Measurements from ENCODE around the gene DUOXA1.
A peak's percentile ranks its signal among the peaks of the same experiment; 100 is the strongest.
"Not testable (repeated sequence)": the region's sequence is repeated elsewhere in the genome, so short reads cannot be mapped to it uniquely, and the experiment has no call there.

Gene DUOXA1

GRCh38 chr15:45089712-45090373, 39.8 kb downstream of the DUOXA1 start:
- no peak for DNase-seq (ENCODE audit: low spot score)

- no peak for DNase-seq (ENCODE audit: low spot score)
Measured at GRCh38 chr15:45088801-45089711, 40.6 kb downstream of the DUOXA1 start.

GRCh38 chr15:45087513-45087912, 42.2 kb downstream of the DUOXA1 start:
- DNase-seq (ENCODE audit: low spot score) = peak; percentile 26

- DNase-seq (ENCODE audit: low spot score) = no peak
Measured at GRCh38 chr15:45084163-45084562, 45.5 kb downstream of the DUOXA1 start.

GRCh38 chr15:45083223-45083622, 46.5 kb downstream of the DUOXA1 start:
- DNase-seq (ENCODE audit: low spot score) = no peak

DNA sequence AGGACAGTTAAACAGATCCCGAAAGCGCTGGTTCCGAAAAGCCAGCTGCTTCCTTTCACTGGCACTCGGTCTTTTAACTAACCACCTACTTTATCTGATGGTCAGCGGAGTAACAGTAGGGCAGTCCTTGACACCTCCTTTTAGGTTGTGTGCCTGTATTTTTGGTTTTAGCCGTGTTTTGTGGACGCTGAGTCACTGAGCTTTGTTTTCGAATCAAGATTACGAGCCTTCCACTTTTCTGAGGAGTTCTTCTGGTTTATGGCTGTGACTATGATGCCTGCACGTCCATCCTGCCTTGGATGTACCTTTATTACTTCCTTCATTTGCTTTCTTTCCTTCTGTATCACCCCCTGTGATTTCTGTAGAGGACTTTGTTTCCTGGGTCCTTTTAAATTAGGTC, 47.3 kb downstream of the DUOXA1 start:
- DNase-seq (ENCODE audit: low spot score) = not testable (repeated sequence)

GRCh38 chr15:45080593-45080992, 49.1 kb downstream of the DUOXA1 start:
- DNase-seq (ENCODE audit: low spot score) = not testable (repeated sequence)

DNA sequence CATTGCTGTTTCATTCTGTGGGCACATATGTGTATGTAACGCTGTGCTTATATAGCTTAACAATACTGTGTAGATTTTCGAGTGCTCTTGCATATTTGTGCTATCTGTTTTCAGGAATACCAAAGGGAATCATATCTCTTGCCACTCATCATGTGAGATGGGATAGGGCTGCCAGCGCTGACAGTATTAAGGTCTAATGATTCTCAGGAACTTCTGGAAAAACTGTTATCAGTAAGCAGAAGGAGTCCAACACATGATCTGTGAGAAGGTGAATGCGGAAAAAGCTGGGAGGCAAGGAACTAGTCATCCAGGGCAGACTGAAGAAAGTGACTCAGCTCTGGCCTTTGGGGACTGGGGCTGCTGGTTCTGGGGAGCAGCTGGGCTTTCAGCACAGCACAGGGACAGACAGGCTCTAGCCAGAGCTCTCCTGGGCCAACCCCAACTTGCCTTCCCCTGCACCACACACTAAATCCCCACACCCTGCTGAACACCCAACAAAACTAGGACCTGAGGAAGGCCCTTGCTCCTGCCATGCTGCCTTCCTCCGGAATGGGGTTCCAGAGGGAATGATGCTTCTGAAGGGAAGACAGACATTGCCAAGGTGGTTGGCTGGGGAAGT, 49.9 kb downstream of the DUOXA1 start:
- not testable (repeated sequence) for DNase-seq (ENCODE audit: low spot score)

GRCh38 chr15:45079201-45079600, 50.5 kb downstream of the DUOXA1 start:
- DNase-seq (ENCODE audit: low spot score) = not testable (repeated sequence)

GRCh38 chr15:45077391-45077790, 52.3 kb downstream of the DUOXA1 start:
- not testable (repeated sequence) for DNase-seq (ENCODE audit: low spot score)

- DNase-seq (ENCODE audit: low spot score) = not testable (repeated sequence)
Measured at GRCh38 chr15:45075440-45076320, 54.0 kb downstream of the DUOXA1 start.

DNA sequence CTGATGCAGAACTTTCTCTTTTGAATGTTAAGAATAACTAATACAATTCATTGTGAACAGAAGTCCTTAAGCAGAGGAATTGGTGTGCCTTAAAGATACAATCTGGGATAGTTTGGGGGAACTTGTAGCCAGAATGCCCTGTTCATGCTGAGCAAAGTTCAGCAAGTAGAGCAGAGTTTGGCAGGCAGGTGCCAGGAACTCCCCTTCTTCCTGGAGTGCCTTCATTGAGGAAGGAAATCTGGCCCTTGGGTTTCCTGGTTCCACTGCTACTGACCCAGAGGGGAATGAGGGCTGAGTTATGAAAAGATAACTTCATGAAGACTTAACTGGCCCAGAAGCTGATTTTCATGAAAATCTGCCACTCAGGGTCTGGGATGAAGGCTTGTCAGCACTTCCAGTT, 56.1 kb downstream of the DUOXA1 start:
- not testable (repeated sequence) for DNase-seq (ENCODE audit: low spot score)

DNA sequence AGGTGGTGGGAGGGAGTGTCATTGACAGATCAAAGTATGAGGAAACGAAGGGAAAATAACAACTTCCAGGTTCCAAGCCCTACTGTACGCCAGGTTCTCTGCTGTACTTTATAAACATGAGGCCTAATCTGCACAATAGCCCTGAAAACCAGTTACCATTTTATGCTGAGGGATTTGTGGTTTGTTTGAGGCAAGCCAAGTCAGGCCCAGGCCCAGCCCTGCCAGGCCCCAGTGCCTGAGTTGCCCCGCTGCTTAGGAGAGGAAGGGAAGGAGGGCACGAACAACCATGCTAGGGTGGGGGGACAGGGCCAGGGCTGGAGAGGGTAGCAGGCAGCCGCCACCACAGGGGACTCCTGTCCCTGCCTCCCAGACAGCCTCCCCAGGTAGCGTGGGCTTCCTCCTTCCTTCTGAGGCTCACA, 59.7 kb downstream of the DUOXA1 start:
- DNase-seq (ENCODE audit: low spot score) = not testable (repeated sequence)

All from NAMALWA (cell line).